Fibroblast of gingiva (primary cell): ENCODE results near the gene NR5A1.

ENCODE experiments used
- DNase-seq: peaks from one replicate; pipeline ENCODE4 v3.0.0-alpha.2; 2011; ENCODE audit warnings: low read depth

The NR5A1 gene

DNA sequence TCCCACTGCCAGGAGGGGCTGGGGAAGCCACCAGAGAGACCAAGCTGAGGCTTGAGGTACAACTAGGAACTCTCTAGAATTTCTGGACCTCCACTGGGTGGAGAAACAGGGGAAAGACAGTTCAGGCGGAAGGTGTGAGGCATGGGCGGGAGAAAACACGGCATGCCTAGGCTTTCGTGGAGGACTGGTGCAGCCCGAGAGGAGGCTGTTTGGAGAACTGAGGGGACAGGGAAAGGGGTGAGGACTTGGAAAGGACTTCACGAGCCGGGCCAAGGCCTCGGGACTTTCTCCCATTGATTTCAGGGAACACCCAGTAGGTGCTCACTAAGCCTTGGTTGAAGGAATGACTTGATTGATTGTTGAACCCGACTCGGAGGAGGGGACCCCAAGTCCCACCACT, 66.4 kb downstream of the NR5A1 start:
- no peak for DNase-seq

DNA sequence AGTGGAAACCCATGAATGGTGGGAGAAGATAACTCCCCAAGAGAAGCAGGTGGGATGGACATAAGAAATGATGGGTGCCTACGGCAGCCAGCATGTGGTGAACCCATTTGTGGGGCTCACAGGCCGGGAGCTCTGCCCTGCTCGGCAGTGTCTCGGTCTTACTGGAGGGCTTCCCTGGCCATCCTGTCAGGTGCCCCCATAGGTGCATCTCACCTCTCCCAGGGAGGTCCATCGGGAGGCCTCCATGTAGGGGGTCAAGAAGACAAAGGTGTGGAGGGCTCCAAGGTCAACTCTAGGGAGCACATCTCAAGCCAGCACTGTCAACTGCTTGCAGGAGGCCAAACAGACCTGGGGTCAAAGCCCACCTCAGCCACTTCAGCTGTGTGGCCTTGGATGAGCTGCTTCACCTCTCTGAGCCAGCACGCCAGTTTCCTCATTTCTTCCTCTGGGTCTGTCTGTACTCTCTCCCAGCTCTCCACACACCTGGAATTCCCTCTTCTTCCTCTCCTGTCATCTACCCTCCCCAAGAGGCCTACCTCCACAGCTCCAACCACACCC, 67.4 kb downstream of the NR5A1 start:
- no peak for DNase-seq

DNA sequence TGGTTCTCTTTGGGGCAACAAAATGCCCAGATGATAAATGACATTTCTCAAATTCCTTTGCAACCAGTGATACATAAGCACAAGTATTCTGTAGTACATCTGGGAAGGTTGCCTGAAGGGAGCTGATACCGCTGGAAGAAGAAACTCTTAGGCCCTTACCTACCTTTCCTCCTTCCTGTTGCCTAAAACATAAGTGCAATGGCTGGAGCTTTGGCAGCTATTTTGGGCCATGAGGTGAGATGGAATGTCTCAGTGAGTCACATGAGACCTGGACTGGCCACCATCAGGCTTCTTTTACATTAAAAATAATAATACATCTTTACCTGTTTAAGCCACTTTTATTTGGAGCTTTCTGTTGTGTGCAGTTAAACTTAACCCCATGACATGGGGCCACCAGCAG, 68.1 kb downstream of the NR5A1 start:
- DNase-seq = no peak

DNA sequence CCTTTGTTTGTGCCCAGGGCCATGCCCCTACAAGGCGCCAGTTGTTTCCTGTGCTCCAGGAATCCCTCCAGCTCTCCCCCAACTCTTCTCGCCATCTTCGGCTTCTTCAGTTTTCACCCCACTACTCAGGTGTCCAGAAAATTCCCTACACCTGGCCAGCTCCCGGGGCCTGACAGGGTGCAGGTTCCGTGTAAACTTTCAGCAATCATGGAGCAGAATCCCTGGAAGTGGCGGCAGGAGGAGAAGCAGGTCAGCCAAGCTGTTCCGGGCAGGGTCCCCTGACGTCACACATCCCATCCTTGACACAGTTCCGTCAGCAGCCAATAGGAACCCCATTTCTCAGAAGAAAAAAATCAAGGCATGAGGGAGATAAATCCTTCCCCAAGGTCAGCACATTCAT, 69.1 kb downstream of the NR5A1 start:
- DNase-seq = no peak

DNA sequence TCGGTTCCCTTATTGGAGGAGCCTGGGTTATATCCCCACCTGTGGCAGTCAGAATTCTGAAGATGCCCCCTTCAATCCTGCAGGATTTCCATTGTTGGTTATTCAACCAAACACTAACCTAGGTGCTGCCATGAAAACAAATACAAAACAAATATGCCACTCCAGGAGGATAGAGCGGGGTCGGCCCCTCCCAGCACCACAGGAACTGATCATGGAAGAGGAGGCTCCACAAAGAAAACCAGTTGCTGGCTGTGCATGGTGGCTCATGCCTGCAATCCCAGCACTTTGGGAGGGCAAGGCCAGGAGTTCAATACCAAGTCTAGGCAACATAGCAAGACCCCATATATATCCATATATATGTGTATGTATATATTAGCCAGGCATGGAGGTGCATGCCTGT, 70.1 kb downstream of the NR5A1 start:
- DNase-seq = no peak

DNA sequence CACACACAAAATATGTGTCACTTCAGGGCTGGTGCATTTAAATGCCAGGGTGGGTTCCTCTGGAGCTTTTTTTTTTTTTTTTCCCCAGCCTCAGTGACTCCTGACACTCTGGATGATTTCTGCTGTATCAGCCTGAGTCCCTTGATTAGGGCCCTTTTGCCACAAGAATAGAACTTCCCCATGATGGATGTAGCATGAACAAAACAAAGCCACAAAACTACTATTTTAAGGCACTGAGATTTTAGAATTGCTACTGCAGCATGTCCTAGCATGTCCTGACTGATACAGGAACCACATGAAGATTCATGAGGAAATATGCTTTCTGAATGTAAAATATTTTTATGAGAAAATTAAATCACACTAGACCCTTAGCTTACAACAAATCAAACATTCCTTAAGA, 70.9 kb downstream of the NR5A1 start:
- DNase-seq = no peak
